K562 (cell line): ENCODE measurements around the gene NEMP1. TPM values are rescaled to one million over a fixed set of nuclear protein-coding genes. Genes with fewer than 3 reads are reported as not detected.

Source experiments
- ATF1 ChIP-seq, 2 experiments: fragments of 450-650 bp in 1 of 2; IDR thresholded peaks; 2 replicates each; pipeline ENCODE4 v1.6.1; 2016; ENCODE audit warnings: missing compliant biosample characterization in 1 of 2, missing genetic modification characterization in 1 of 2
- CBX8 ChIP-seq: fragments of 200-600 bp; sonication (generic); IDR thresholded peaks from 2 replicates; pipeline ENCODE4 v1.6.1; 2012; ENCODE audit warnings: borderline replicate concordance, mixed run types, low read depth, mild to moderate bottlenecking, moderate library complexity, mixed read lengths, low read length, control low read depth, inconsistent platforms; ENCODE audit not compliant: poor library complexity, severe bottlenecking; ENCODE audit errors: extremely low read depth
- DIDO1 ChIP-seq: fragments of 450-650 bp; IDR thresholded peaks from 2 replicates; pipeline ENCODE4 v1.6.1; 2016; ENCODE audit warnings: low read depth, missing biosample characterization, missing genetic modification characterization
- GTF2E2 ChIP-seq: fragments of 200-800 bp; sonication (Bioruptor generic); IDR thresholded peaks from 2 replicates; pipeline ENCODE4 v1.6.1; 2016; ENCODE audit warnings: missing genetic modification characterization, missing compliant biosample characterization
- HNRNPH1 ChIP-seq: fragments of 200-400 bp; formaldehyde crosslinking; optimal IDR thresholded peaks from 2 replicates; pipeline ENCODE3; 2017; ENCODE audit warnings: low read depth, mild to moderate bottlenecking, low read length, moderate library complexity
- MYC ChIP-seq, 2 experiments: fragments of 250-450 bp in 1 of 2; sonication (Bioruptor Pico) in 1 of 2; IDR thresholded peaks; 2 replicates each; pipeline versions ENCODE4 v1.5.1 to v1.6.1; 2012 to 2021; ENCODE audit warnings: low read depth in 2 of 2, borderline replicate concordance in 1 of 2, improper control_type of control experiment in 1 of 2, low read length in 1 of 2, mild to moderate bottlenecking in 1 of 2, moderate library complexity in 1 of 2
- PYGO2 ChIP-seq: fragments of 450-650 bp; IDR thresholded peaks from 2 replicates; pipeline ENCODE4 v1.6.1; 2016; ENCODE audit warnings: mild to moderate bottlenecking, missing genetic modification characterization, moderate library complexity, missing compliant biosample characterization
- SAFB2 ChIP-seq: fragments of 200-400 bp; formaldehyde crosslinking; IDR thresholded peaks from 2 replicates; pipeline ENCODE4 v1.6.1; 2018; ENCODE audit warnings: borderline replicate concordance, low read length, low read depth, moderate library complexity; ENCODE audit not compliant: severe bottlenecking
- TEAD1 ChIP-seq, 2 experiments: fragments of 450-650 bp in 1 of 2; sonication (generic) in 1 of 2; formaldehyde crosslinking; IDR thresholded peaks; 2 replicates each; pipeline versions ENCODE4 v1.4.0 to v1.8.0; 2020 to 2022; ENCODE audit warnings: mild to moderate bottlenecking in 2 of 2, missing genetic modification reagents in 1 of 2
- ZNF121 ChIP-seq: sonication (generic); formaldehyde crosslinking; conservative IDR thresholded peaks from 2 replicates; pipeline ENCODE4 v1.8.0; 2022; ENCODE audit warnings: missing genetic modification reagents
- ZNF408 ChIP-seq: fragments of 250-450 bp; sonication (Bioruptor Pico); IDR thresholded peaks from 2 replicates; pipeline ENCODE4 v1.4.0; 2020; ENCODE audit warnings: low read depth, mild to moderate bottlenecking, moderate library complexity
- polyA plus RNA-seq, 8 experiments: library from polyadenylated mRNA; depleted of rRNA in 4 of 8; stranded (reverse) in 5 of 8; unstranded in 3 of 8; fragments of >200 nt; fragmentation: Nextera tagmentation in 2 of 8; fragmentation: Illumina TruSeq in 1 of 8; extraction: Ambion mirVana in 2 of 8; extraction: Trizol in 1 of 8; gene quantifications; 2 replicates each; pipeline versions ENCODE4 v1.2.1 to v1.2.3, GENCODE V29; 2011 to 2014; ENCODE audit warnings: inconsistent platforms in 1 of 8, missing spikeins in 1 of 8
- total RNA-seq, 7 experiments: library from RNA; depleted of rRNA in 6 of 7; stranded (reverse); fragments of >200 nt in 6 of 7; fragmentation: Illumina TruSeq in 2 of 7; extraction: Trizol in 2 of 7; gene quantifications; 2 replicates each; pipeline versions ENCODE4 v1.2.1 to v1.2.3, GENCODE V29; 2011 to 2021; ENCODE audit warnings: low replicate concordance in 1 of 7
- TF ChIP-seq, protein P1 (sequence below): fragments of 450-650 bp; IDR thresholded peaks from 2 replicates; pipeline ENCODE4 v1.6.1; 2017; ENCODE audit warnings: mild to moderate bottlenecking, moderate library complexity
- TF ChIP-seq, protein P2 (sequence below), 2 experiments: fragments of 450-650 bp; conservative IDR thresholded peaks; 2 replicates each; pipeline ENCODE4 v1.6.1; 2017; ENCODE audit warnings: mild to moderate bottlenecking in 2 of 2, moderate library complexity in 2 of 2
- TF ChIP-seq, protein P3 (sequence below), 3 experiments: IDR thresholded peaks in 2 of 3; conservative IDR thresholded peaks in 1 of 3; 2 replicates each; pipeline ENCODE4 v1.5.1; 2011 to 2012; ENCODE audit warnings: low read length in 3 of 3, mild to moderate bottlenecking in 3 of 3, control low read depth in 2 of 3, improper control_type of control experiment in 1 of 3, inconsistent platforms in 1 of 3, low read depth in 1 of 3, mixed read lengths in 1 of 3, moderate library complexity in 1 of 3; ENCODE audit not compliant: insufficient read depth in 2 of 3
- TF ChIP-seq, protein P4 (sequence below): fragments of 250-450 bp; sonication (Bioruptor Pico); IDR thresholded peaks from 2 replicates; pipeline ENCODE4 v1.5.0; 2022; ENCODE audit warnings: mild to moderate bottlenecking

NEMP1 gene
- total and polyA plus RNA-seq, 9 of the 15 experiments (the other 6 are each of a cell fraction or from before 2014, with no cell fraction given), result 9.5 to 82.2 (median 41.2) TPM

DNA sequence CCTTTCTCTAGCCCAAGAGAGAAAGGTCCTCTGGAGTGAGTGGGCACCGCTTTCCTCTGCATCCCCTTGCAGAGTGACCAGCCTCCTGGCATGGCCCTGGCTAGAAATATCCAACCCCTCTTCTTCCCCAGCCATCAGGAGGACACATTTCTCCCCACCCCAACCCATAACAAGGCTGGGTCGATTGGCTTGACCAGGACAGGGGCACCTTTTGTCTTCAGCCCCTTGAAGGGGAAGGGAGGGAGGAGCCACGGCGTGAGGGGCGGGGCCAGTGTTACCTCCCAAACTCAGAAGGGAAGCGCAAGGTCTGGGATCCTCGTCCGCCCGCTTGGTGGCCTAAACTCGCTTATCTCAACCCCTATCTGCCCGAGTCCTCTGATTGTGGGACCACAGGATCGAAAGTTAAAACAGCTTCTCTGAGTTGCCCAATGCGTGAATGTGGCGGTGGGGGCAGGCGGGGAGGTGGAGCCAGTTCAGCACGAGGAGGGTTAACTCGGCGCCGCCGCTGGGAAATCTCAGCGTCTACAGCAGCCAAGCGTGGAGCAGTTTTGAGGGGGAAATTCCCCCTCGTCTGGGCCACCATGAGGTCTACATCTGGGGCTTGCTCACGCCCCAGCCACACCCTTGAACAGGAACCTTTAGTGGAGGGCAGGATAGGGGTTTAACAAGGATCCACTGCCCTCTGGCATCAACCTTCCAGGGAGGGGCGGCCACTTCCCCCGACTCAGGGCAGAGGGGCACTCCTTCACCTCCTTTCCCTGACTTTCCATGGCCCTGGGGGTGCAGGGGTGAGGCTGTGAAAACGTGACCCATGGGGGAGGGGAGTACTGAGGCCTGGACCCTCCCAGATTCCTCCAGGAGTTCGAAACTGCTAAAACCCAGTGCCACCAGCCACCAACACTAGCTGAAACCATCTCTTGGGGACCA lies 31.8 kb upstream of the NEMP1 start (continued):
- TF ChIP-seq, protein P1, sequence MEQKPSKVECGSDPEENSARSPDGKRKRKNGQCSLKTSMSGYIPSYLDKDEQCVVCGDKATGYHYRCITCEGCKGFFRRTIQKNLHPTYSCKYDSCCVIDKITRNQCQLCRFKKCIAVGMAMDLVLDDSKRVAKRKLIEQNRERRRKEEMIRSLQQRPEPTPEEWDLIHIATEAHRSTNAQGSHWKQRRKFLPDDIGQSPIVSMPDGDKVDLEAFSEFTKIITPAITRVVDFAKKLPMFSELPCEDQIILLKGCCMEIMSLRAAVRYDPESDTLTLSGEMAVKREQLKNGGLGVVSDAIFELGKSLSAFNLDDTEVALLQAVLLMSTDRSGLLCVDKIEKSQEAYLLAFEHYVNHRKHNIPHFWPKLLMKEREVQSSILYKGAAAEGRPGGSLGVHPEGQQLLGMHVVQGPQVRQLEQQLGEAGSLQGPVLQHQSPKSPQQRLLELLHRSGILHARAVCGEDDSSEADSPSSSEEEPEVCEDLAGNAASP, result no peak
- TF ChIP-seq ZNF408 (CRISPR knock-in tag) (no peak), MYC (IDR thresholded peaks at IDR 0.05; ENCODE audit: low read depth, low read length) (peak; percentile 69), MYC (CRISPR knock-in tag; IDR thresholded peaks at IDR 0.05; ENCODE audit: borderline replicate concordance, low read depth) (no peak), PYGO2 (no peak), ZNF121 (CRISPR knock-in tag) (no peak), DIDO1 (tag) (no peak), HNRNPH1 (no peak), SAFB2 (no peak), CBX8 (no peak), ATF1 (CRISPR knock-in tag; IDR thresholded peaks at IDR 0.05) (no peak), ATF1 (tag; IDR thresholded peaks at IDR 0.05) (no peak), GTF2E2 (tag) (no peak; the same call in none of the 2 replicates), TEAD1 (CRISPR knock-in tag; IDR thresholded peaks at IDR 0.05) (0 out of 4 replicates have a peak, but pooled peaks of 1 of the 2 experiments have one; percentile 7)
- TF ChIP-seq, protein P2, sequence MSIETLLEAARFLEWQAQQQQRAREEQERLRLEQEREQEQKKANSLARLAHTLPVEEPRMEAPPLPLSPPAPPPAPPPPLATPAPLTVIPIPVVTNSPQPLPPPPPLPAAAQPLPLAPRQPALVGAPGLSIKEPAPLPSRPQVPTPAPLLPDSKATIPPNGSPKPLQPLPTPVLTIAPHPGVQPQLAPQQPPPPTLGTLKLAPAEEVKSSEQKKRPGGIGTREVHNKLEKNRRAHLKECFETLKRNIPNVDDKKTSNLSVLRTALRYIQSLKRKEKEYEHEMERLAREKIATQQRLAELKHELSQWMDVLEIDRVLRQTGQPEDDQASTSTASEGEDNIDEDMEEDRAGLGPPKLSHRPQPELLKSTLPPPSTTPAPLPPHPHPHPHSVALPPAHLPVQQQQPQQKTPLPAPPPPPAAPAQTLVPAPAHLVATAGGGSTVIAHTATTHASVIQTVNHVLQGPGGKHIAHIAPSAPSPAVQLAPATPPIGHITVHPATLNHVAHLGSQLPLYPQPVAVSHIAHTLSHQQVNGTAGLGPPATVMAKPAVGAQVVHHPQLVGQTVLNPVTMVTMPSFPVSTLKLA (conservative IDR thresholded peaks at IDR 0.05), result peak in 1 of 2 experiments; percentile 58; a peak in 1 of 4 replicates
- TF ChIP-seq, protein P3, sequence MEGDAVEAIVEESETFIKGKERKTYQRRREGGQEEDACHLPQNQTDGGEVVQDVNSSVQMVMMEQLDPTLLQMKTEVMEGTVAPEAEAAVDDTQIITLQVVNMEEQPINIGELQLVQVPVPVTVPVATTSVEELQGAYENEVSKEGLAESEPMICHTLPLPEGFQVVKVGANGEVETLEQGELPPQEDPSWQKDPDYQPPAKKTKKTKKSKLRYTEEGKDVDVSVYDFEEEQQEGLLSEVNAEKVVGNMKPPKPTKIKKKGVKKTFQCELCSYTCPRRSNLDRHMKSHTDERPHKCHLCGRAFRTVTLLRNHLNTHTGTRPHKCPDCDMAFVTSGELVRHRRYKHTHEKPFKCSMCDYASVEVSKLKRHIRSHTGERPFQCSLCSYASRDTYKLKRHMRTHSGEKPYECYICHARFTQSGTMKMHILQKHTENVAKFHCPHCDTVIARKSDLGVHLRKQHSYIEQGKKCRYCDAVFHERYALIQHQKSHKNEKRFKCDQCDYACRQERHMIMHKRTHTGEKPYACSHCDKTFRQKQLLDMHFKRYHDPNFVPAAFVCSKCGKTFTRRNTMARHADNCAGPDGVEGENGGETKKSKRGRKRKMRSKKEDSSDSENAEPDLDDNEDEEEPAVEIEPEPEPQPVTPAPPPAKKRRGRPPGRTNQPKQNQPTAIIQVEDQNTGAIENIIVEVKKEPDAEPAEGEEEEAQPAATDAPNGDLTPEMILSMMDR (IDR thresholded peaks at IDR 0.05 in 2 of 3, conservative IDR thresholded peaks at IDR 0.05 in 1 of 3; ENCODE audit: insufficient read depth in 2 of 3, low read depth in 1 of 3, low read length in 3 of 3), result peak in 1 of 3 experiments; percentile 9; a peak in 1 of 6 replicates
- TF ChIP-seq, protein P4, sequence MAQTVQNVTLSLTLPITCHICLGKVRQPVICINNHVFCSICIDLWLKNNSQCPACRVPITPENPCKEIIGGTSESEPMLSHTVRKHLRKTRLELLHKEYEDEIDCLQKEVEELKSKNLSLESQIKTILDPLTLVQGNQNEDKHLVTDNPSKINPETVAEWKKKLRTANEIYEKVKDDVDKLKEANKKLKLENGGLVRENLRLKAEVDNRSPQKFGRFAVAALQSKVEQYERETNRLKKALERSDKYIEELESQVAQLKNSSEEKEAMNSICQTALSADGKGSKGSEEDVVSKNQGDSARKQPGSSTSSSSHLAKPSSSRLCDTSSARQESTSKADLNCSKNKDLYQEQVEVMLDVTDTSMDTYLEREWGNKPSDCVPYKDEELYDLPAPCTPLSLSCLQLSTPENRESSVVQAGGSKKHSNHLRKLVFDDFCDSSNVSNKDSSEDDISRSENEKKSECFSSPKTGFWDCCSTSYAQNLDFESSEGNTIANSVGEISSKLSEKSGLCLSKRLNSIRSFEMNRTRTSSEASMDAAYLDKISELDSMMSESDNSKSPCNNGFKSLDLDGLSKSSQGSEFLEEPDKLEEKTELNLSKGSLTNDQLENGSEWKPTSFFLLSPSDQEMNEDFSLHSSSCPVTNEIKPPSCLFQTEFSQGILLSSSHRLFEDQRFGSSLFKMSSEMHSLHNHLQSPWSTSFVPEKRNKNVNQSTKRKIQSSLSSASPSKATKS (CRISPR knock-in tag), result no peak
